KMS-11 (cell line): ENCODE measurements around the gene RPL29.

Source experiments
- H2AFZ ChIP-seq: fragments of 200-600 bp; sonication (generic); 2 replicates; pipeline ENCODE4 v1.6.1; 2016; ENCODE audit warnings: antibody characterized with exemption, mixed run types, low read depth
- H3K27ac ChIP-seq: fragments of 200-600 bp; sonication (generic); 2 replicates; pipeline ENCODE4 v1.6.1; 2016; ENCODE audit warnings: mild to moderate bottlenecking, mixed run types
- H3K27me3 ChIP-seq: fragments of 200-600 bp; sonication (generic); 2 replicates; pipeline ENCODE4 v1.6.1; 2017; ENCODE audit warnings: mild to moderate bottlenecking, low read depth, mixed run types, moderate library complexity; ENCODE audit not compliant: insufficient read depth
- H3K36me3 ChIP-seq: fragments of 200-600 bp; sonication (generic); 2 replicates; pipeline ENCODE4 v1.6.1; 2017; ENCODE audit warnings: mild to moderate bottlenecking, mixed run types; ENCODE audit not compliant: insufficient read depth
- H3K4me1 ChIP-seq: fragments of 200-600 bp; sonication (generic); 2 replicates; pipeline ENCODE4 v1.6.1; 2016; ENCODE audit warnings: mild to moderate bottlenecking, low read depth, mixed run types; ENCODE audit not compliant: poor library complexity, severe bottlenecking
- H3K4me2 ChIP-seq: fragments of 200-600 bp; sonication (generic); 2 replicates; pipeline ENCODE4 v1.7.0; 2016; ENCODE audit warnings: mild to moderate bottlenecking, mixed run types
- H3K4me3 ChIP-seq: fragments of 200-600 bp; sonication (generic); IDR thresholded peaks from 2 replicates; pipeline ENCODE4 v1.6.1; 2017; ENCODE audit warnings: low read depth, low read length, mixed read lengths; ENCODE audit not compliant: insufficient read depth
- H3K79me2 ChIP-seq: fragments of 200-600 bp; sonication (generic); 2 replicates; pipeline ENCODE4 v1.6.1; 2016; ENCODE audit warnings: low read depth, mixed run types; ENCODE audit not compliant: insufficient read depth
- H3K9ac ChIP-seq: fragments of 200-600 bp; sonication (generic); 2 replicates; pipeline ENCODE4 v1.6.1; 2016; ENCODE audit warnings: mild to moderate bottlenecking, mixed run types
- H4K20me1 ChIP-seq: fragments of 200-600 bp; sonication (generic); 2 replicates; pipeline ENCODE4 v1.6.1; 2016; ENCODE audit warnings: mild to moderate bottlenecking, mixed run types; ENCODE audit not compliant: insufficient read depth
- CTCF ChIP-seq: fragments of 200-600 bp; sonication (generic); conservative IDR thresholded peaks from 2 replicates; pipeline ENCODE4 v1.6.1; 2017; ENCODE audit warnings: low read depth, mild to moderate bottlenecking, antibody characterized with exemption, low read length, moderate library complexity, mixed read lengths

The RPL29 gene

GRCh38 chr3:51963951-51964451 is 31.7 kb downstream of the RPL29 start:
- H3K4me2 ChIP-seq: no peak overlapping the region
- no peak overlapping the region for H3K27ac ChIP-seq
- H3K27me3 ChIP-seq: no peaks in the 10 kb centered on the region
- H3K79me2 ChIP-seq: no peaks in the 10 kb centered on the region
- H3K36me3 ChIP-seq: no peaks in the 10 kb centered on the region
- no peaks in the 10 kb centered on the region for H3K4me1 ChIP-seq
- H3K9ac ChIP-seq: no peak overlapping the region
- no peaks in the 10 kb centered on the region for H4K20me1 ChIP-seq
- H2AFZ ChIP-seq: no peak overlapping the region
- no peak for TF ChIP-seq CTCF
- H3K4me3 ChIP-seq: no peak overlapping the region

- Histone ChIP-seq H3K27ac (no peak overlapping the region), H3K4me1 (no peaks in the 10 kb centered on the region), H3K4me2 (no peak overlapping the region), H3K36me3 (no peaks in the 10 kb centered on the region), H2AFZ (no peak overlapping the region), H3K79me2 (no peaks in the 10 kb centered on the region), H3K4me3 (no peak overlapping the region), H4K20me1 (no peaks in the 10 kb centered on the region), H3K9ac (no peak overlapping the region), H3K27me3 (no peaks in the 10 kb centered on the region)
- TF ChIP-seq CTCF: no peak
These were observed 32.7 kb downstream of the RPL29 start for GRCh38 chr3:51962854-51963530.

- H3K4me1 ChIP-seq: no peaks in the 10 kb centered on the region
- H3K4me3 ChIP-seq: no peak overlapping the region
These were observed 33.8 kb downstream of the RPL29 start for GRCh38 chr3:51961602-51962569.

GRCh38 chr3:51961011-51961410 is 34.7 kb downstream of the RPL29 start:
- H3K4me1 ChIP-seq: no peaks in the 10 kb centered on the region
- H3K36me3 ChIP-seq: no peaks in the 10 kb centered on the region
- no peak overlapping the region for H3K9ac ChIP-seq
- no peak for TF ChIP-seq CTCF
- H3K79me2 ChIP-seq: no peaks in the 10 kb centered on the region
- no peak overlapping the region for H2AFZ ChIP-seq
- no peak overlapping the region for H3K27ac ChIP-seq
- H4K20me1 ChIP-seq: no peaks in the 10 kb centered on the region
- H3K4me2 ChIP-seq: no peak overlapping the region
- no peaks in the 10 kb centered on the region for H3K27me3 ChIP-seq
- no peak overlapping the region for H3K4me3 ChIP-seq

More at GRCh38 chr3:51961602-51962569, 33.8 kb downstream of the RPL29 start:
- Histone ChIP-seq H4K20me1 (no peaks in the 10 kb centered on the region), H3K36me3 (no peaks in the 10 kb centered on the region), H3K9ac (no peak overlapping the region), H3K79me2 (no peaks in the 10 kb centered on the region), H3K27ac (no peak overlapping the region), H3K27me3 (no peaks in the 10 kb centered on the region), H3K4me2 (no peak overlapping the region), H2AFZ (no peak overlapping the region)
- TF ChIP-seq CTCF: no peak
